KOPT-K1 (cell line): ENCODE data around the gene AAMP.

Experiments used
- H3K27ac ChIP-seq: fragments of 200-600 bp; sonication (generic); 2 replicates; pipeline ENCODE4 v1.5.1; 2016; ENCODE audit warnings: antibody characterized with exemption, mild to moderate bottlenecking, low read depth, low read length; ENCODE audit not compliant: poor library complexity, severe bottlenecking
- H3K36me3 ChIP-seq: fragments of 200-600 bp; sonication (generic); 2 replicates; pipeline ENCODE4 v1.5.1; 2017; ENCODE audit warnings: antibody characterized with exemption, mild to moderate bottlenecking, low read length, moderate library complexity; ENCODE audit not compliant: insufficient read depth
- H3K9me3 ChIP-seq: fragments of 200-600 bp; sonication (generic); 2 replicates; pipeline ENCODE4 v1.5.1; 2017; ENCODE audit warnings: antibody characterized with exemption, low read length, mild to moderate bottlenecking; ENCODE audit not compliant: insufficient read depth, poor library complexity, severe bottlenecking

Gene AAMP

DNA sequence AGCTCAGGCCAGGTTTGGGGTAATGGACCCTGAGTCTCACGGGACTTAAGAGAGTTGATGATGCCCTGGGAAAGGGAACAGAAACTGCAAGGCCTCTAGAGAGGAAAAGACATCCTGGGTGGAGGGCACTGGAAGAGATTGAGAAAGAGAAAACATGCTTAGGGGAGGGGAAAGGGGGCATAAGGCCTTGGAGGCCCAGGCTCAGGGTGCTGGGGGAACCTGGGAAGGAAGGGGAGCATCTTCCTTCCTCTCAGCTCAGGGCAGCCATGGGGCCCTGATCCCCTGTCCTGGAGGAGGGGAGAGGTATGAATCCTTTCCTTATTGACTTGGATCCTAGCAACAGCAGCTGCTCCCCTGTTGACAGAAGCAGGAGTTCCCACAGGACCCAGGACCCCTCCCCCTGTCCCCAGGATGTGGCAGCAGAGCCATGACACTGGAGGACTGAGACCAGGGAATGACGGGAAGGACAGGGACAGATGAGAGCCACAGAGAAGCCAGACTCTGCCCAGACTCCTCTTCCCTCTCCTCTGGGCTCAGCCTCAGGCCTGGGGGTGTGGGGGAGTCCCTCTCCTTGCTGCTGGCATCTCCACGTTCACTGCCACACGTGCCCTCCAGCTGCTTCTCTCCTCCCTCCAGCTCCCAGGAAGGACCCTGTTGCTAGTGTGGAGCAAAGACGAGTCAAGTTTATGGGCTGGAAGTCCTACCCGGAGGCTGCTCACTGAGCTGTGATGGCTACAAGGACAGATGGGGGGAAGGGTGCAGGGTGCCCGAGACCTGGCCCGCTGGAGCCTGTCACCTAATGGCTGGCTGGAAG, 8.3 kb downstream of the AAMP start:
- H3K36me3 ChIP-seq, result peaks cover 46% of the 10 kb centered on the region
- no peaks in the 10 kb centered on the region for H3K9me3 ChIP-seq
- no peak overlapping the region for H3K27ac ChIP-seq

DNA sequence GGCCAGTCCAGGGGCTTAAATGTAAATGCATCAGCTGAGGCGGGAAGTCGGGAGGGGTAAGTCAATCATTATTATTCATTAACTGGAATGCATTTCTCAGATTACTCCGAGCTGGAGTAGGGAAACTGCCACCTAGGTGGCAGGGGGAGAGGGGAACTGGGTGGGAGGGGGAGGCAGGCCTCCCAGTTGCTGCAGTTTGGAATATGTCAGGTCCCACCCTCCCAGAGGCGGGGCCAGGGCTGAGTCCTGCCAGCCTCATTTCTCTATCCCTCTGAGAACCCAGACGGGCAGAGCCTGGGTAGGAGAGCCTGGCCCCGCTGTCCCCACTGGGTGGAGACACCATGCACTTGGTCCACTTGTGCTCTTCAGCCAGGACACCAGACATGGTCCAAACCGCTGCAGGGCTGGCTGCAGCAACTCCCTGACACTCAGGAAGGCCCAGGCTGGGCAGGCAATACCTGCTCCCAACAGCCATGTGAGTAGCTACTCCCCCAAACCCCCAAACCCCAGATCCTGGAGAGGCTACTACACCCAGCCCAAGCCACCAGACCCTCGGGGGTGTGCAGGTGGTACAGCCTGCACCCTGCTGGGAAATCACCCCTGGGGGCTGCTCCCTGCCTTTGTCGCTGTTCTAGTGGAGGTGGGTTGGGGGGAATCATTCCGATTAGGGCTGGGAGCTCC, 9.1 kb downstream of the AAMP start, which contains the start of gene GPBAR1:
TSS of gene GPBAR1 (plus strand) at position 274 of the 681 bp plus-strand sequence. CDS start 1,710 bp downstream, outside the sequence.
- Histone ChIP-seq H3K9me3 (no peaks in the 10 kb centered on the region), H3K36me3 (peaks cover 45% of the 10 kb centered on the region), H3K27ac (no peak within 1 kb of the TSS)

DNA sequence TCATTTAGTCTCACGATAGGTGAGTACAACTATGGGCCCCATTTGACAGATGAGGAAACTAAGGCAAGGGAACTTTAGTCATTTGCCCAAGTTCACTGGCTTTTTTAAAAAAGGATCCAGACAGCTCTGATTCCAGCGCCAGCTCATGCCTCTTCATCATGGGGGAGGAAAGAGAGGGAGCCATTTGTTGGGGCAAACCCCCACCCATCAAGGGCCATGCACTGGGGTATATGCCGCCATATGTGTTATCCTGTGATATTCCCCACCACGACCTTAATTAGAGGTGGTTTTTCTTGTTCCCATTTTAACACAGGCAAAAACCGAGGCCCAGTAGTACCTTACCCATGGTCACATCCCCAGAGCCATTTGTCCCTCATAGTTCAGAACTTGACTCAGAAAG, 9.8 kb downstream of the AAMP start:
- peaks cover 45% of the 10 kb centered on the region for H3K36me3 ChIP-seq
- no peaks in the 10 kb centered on the region for H3K9me3 ChIP-seq
- no peak overlapping the region for H3K27ac ChIP-seq

DNA sequence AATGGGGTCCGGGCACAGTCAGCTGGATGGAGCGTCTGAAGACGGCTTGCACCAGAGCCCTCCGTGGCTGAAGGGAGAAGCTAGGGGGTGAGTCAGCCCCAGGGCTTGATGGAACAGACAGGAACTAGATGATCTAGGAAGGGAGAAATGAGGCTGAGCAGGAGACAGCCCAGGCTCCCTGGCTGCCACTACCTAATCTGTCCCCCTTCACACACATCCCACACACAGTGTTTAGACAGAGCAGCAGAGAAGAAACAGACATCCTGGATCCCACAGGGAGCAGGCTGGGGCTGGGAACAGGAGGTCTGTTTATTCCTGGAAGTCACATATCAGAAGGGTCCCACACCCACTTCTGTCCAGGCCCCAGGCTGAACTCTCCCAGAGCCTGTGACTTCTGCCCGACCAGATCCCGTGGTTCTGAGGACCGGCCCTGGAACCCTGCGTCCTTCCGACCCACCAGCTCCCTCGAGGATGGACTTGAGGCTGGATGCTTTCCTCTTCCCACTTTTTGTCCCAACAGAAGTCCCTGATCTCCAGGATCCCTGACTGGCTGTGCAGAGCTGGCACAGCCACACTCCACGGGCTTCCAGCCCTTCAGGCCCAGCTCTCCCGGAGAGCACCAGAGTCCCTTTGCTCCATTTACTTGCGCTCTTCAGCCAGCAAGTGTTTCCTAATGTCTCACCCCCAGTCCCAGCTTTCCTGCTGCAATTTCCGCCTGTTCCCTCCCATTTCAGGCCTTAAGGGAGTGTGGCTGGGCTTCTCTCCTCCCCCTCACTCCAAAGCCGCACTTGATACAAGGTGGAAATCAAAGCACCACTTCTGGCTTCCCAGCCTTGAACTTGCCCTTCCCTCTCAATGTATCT, 10.6 kb downstream of the AAMP start:
- no peak overlapping the region for H3K27ac ChIP-seq
- peaks cover 45% of the 10 kb centered on the region for H3K36me3 ChIP-seq
- no peaks in the 10 kb centered on the region for H3K9me3 ChIP-seq

DNA sequence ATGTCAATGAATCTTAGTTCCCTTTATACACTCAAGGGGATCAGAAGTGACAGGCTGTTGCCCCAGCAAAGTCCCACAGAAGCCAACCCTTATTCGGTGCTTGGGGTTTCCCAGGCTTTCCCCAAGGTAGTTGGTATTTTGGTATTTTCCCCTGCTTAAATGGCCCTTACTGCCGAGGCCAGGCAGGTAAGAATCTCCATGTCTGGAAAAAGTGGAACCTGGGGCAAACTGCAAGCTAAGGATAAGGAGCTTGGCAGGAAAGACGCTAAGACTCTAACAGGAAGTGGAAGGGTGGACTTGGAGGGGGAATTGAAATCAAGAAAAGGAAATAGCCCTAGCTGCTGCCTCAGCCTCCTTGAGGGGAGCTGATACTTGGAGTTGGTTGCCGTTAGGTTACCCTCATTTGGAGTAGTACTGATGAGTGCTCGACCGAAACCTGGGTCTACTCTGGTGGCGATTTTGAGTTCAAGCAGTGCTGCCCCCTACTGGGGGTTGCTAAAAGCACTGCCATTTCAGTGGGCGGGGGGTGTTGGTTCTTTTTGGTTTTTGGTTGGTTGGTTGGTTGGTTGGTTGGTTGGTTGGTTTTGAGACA, 12.5 kb downstream of the AAMP start:
- H3K27ac ChIP-seq, result no peak overlapping the region
- no peaks in the 10 kb centered on the region for H3K9me3 ChIP-seq
- peaks cover 50% of the 10 kb centered on the region for H3K36me3 ChIP-seq

DNA sequence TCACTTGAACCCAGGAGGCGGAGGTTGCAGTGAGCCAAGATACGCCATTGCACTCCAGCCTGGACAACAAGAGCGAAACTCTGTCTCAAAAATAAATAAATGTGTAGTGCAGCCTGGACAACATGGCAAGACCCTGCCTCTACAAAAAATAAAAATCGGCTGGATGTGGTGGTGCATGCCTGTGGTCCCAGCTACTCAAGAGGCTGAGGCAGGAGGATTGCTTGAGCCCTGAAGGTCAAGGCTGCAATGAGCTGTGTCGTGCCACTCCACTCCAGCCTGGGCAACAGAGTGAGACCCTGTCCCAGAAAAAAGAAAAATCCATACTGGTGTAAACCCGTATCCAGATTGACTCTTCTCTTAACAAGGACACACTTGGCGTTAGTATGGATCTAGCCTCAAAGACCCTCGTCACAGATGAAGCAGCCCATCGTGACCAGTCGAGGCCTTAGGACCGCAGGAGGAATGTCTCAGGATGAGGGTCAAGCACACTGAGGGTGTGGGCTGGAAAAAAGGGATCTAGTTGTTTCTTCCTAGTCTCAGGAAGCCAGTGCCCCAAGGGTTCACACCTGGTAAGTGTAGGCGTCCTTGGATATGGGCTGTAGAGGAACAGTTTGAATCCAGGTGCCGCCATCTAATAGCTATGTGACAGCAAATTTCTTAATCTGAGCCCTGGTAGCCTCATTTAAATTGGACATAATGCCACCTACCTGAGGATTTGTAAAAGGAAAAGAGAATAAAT, 13.2 kb downstream of the AAMP start:
- H3K9me3 ChIP-seq, result no peaks in the 10 kb centered on the region
- H3K36me3 ChIP-seq, result peaks cover 56% of the 10 kb centered on the region
- no peak overlapping the region for H3K27ac ChIP-seq

DNA sequence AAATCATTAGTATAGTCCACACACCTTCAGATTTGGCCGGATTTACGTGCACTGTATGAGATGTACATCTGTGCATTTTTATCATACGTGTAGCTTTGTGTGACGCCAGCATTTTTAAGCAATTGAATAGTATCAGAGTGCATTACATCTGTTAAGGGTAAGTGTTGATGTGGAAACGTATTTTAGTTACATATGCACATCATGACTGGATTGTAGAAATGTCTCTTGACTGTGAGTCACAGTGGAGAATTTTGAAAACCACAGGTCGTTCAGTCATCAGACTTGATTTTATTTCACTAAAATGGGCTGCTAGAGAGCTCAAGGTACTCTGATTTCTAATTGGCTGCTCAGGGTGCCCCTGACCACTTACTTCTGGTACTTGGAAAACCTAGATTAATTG, 14.5 kb downstream of the AAMP start:
- Histone ChIP-seq H3K36me3 (peaks cover 67% of the 10 kb centered on the region), H3K9me3 (no peaks in the 10 kb centered on the region), H3K27ac (no peak overlapping the region)

DNA sequence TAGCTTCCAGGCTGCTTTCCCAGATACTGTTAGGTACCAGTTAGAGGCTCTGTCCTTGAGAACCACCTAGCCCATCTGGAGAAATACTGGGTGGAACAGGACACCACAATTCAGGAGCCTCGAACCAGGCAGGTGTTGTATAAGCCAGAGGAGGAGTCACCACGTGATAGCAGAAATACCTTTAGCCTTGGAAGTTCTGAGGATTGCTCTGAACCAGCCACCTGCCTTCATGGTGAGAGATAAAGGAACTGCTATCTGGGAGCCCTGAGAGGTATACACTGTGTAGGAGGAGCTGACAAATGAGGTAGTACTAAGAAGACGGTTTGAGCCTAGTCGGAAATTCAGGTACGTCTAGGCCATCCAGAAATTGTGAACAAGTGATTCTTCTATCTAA, 16.7 kb downstream of the AAMP start:
- peaks cover 89% of the 10 kb centered on the region for H3K36me3 ChIP-seq
- no peak overlapping the region for H3K27ac ChIP-seq
- no peaks in the 10 kb centered on the region for H3K9me3 ChIP-seq

DNA sequence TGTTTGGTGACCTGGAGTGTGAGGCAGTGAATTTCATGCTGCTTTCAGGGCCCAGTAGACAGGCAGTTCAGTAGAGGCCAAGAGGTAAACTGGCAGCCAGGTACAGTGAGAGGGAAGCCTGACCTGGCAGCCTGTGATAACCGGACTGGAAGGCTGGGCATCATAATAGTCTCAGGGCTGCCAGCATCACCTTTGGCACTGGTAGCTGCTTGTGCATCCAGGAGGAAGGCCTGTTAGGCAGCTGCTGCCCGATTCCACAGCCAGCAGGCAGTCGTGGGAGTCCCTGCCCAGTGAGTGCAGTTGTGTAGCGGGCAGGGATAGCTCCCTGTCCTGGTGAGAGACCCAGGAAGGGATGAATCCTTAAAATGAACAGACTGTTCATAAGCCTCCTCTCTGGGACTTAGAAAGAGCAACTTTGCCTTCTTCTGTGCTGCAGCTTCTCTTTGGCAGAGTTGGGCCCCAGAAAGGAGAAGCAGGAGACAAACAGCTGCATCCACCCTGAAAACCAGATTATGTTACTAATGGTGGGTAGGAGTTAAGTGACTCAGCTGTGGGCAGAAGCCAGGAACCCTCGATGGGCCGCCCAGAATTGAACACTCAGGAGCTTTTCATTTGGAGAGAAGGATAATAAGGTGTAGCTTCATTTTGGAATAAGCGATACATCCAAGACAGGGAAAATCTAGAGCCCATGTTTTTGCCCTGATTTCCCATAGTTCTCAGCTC, 17.3 kb downstream of the AAMP start:
- no peaks in the 10 kb centered on the region for H3K9me3 ChIP-seq
- peaks cover 94% of the 10 kb centered on the region for H3K36me3 ChIP-seq
- H3K27ac ChIP-seq, result no peak overlapping the region

DNA sequence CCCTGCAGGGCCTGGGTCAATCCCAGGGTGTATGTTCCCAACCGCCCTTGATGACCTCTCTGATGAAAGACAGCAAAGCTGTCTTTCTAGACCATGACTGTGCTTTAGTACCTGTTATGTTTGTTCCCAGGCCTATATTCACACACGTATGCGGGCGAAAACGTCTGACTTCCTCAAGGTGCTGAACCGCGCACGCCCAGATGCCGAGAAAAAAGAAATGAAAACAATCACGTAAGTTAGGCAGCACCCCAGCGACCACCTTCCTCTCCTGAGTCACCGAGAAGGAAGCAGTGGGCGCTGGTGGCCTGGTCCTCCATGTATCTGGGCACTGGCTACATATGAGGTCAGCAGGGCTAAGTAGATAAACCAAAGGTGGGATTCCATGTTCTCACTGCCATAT, 20.2 kb downstream of the AAMP start:
- no peak overlapping the region for H3K27ac ChIP-seq
- peaks cover 100% of the 10 kb centered on the region for H3K36me3 ChIP-seq
- H3K9me3 ChIP-seq, result no peaks in the 10 kb centered on the region

DNA sequence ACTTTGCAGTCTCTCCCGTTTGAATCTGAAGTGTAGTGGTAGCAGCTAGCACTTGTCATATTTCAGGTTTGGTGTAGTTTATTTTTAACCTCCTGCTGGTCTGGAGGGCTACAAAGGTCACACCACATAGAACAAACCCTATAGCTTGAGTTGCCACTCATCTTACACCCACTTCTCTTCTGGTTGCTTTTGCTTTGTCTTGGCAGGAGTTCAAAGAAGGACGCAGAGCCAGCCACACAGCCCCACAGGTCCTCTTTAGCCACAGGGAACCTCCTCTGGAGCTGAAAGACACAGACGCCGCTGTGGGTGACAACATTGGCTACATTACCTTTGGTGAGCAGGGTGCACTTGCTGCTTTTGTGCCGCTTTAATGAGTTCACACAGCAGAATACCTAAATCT, 24.7 kb downstream of the AAMP start:
- no peaks in the 10 kb centered on the region for H3K9me3 ChIP-seq
- H3K36me3 ChIP-seq, result peaks cover 100% of the 10 kb centered on the region
- no peak overlapping the region for H3K27ac ChIP-seq

DNA sequence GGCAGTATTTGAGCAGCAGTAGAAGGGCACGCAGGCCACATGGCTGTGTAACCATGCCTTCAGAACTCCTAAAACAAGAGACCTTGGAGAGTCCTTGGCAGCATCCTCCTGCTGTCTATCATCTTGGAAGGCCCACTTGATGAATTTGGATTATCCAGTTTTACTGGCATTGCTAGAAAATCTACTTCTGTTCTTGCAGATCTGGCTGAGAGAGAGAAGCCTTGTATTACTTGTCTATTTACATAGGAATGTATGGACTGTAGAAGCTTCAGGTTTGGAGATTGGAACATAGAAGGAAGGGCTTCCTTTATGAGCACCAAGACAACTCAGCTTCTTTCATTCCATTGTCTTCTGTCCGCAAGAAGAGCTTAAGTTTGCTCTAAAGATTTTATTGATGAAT, 25.3 kb downstream of the AAMP start:
- Histone ChIP-seq H3K36me3 (peaks cover 100% of the 10 kb centered on the region), H3K9me3 (no peaks in the 10 kb centered on the region), H3K27ac (no peak overlapping the region)

DNA sequence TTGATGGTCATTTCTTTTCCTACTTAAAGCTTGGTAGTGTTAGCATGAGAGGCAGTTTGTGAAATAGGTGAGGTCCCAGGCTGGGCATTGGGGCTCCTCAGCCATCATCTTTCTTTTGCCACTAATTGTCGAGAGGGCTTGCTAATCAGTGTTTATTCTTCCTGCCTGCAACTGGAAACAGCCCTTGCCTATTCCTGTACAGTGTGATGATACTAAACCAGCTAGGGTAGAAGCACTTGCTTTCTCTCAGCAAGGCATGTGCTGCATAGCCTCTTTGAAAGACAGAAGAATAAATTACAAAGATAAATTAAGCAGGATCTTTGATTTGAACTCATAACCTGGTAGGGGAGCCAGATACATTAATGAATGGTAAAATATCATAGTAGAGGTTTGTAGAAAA, 25.7 kb downstream of the AAMP start:
- no peak overlapping the region for H3K27ac ChIP-seq
- H3K9me3 ChIP-seq, result no peaks in the 10 kb centered on the region
- peaks cover 100% of the 10 kb centered on the region for H3K36me3 ChIP-seq

DNA sequence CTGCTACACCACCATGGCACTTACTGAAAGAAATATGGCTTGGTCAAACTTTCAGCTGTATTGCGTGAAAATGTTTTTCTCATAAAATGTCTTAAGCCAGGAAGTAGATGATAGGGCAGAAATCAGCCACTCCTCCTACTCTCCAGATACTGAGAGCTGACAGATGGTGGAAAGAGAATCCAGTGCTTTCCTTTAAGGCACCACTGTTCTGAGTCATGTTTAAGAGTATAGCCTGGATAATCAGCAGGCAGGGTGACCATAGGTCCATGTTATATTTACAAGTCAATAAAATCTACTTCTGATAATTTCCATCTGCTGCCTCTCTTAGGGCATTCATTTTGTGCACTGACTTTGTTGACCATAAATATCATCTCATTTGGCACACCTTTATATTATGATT, 31.1 kb downstream of the AAMP start:
- H3K27ac ChIP-seq, result no peak overlapping the region
- H3K9me3 ChIP-seq, result no peaks in the 10 kb centered on the region
- H3K36me3 ChIP-seq, result peaks cover 100% of the 10 kb centered on the region
